ENCODE results near the gene EVA1C.
"Not testable (repeated sequence)": the region's sequence is repeated elsewhere in the genome, so short reads cannot be mapped to it uniquely, and the experiment has no call there.

The EVA1C gene

DNA sequence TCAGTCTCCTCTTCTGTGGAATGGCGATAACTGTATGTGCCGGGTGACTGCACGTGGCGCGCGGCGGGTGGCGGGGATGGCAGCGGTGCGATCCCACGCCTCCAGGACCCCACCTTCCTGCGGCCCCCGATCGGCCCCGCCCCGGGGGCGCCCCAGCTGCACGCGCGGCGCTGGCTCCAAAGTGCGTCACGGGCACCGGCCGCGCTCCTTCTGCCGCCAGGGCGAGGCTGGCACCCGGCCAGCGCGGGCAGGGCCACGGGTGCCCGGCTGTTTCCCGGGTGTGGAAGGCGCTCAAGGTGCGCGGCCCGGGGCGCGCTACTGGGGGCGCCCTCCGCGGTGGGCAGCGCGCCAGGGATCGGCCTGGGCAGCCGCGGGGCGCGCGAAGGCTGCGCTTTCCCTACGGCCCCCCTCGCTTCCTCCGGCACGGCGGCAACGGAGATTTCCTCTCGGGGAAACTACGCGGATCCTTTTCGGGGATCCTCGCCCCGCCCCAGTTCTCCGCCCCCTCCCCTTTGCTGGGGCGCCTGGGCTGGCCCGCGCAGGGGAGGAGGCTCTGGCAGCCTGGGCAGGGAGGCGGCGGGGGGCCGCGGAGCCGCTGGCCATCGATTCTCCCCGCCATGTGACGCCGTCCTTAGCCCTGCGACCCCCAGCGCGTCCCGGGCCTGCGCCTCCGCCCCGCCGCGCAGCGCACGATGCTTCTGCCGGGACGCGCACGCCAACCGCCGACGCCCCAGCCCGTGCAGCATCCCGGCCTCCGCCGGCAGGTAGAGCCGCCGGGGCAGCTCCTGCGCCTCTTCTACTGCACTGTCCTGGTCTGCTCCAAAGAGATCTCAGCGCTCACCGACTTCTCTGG, at the start of gene EVA1C:
TSS of gene EVA1C (plus strand) at position 545 of the 853 bp plus-strand sequence. CDS start at position 693, 148 bp downstream.
- H3K4me2 ChIP-seq, result peak within 1 kb of the TSS; percentile 75 to 93 (median 86)
- TF ChIP-seq Cebpa-rat (IDR thresholded peaks at IDR 0.05), result no peak
- H3K9me3 ChIP-seq (replicated peaks in 1 of 11), result no peaks in the 10 kb centered on the region; a peak in 1 of 22 replicates
- H3K27ac ChIP-seq, result no peak within 1 kb of the TSS
- H3K27me3 ChIP-seq, result peaks cover 55 to 80% (median 71%) of the 10 kb centered on the region in 11 experiments
- peaks cover 9 to 16% (median 11%) of the 10 kb centered on the region in 10 experiments; a peak in 15 of 20 replicates for H3K4me1 ChIP-seq
- H4K20me1 ChIP-seq, result peaks cover 0 to 28% (median 5%) of the 10 kb centered on the region in 11 experiments; a peak in 8 of 22 replicates
- no peaks in the 10 kb centered on the region for H3K36me3 ChIP-seq
- H3K9ac ChIP-seq, result peak within 1 kb of the TSS in 6 of 11 experiments; percentile 6 to 43 (median 25); a peak in 7 of 22 replicates
- peak within 1 kb of the TSS; percentile 49 to 71 (median 58) for H3K4me3 ChIP-seq

DNA sequence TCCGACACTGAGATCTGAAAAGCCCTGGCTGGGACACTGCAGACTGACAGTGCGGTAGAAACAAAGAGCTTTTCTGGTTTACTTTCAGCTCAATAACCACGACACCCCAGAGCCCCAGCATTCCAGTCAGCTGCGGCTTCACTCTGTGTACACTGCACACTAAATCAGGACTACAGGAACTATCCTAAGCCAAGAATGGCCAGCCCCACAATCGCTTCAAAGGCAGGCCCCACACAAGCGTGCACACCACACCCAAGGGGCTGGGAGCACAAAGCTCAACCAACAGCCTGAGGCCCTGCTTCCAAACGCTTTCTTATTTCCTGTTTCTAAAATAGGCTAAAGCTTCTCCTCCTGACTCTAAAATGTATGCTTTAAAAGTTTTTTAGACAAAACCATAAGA, 48.1 kb upstream of the EVA1C start:
- H3K27me3 ChIP-seq, result no peaks in the 10 kb centered on the region
- H3K9ac ChIP-seq, result peak overlapping the region in 10 of 11 experiments; percentile 7 to 61 (median 44); a peak in 16 of 22 replicates
- H4K20me1 ChIP-seq, result peaks cover 0 to 59% (median 19%) of the 10 kb centered on the region in 11 experiments; a peak in 14 of 22 replicates
- H3K4me1 ChIP-seq, result peaks cover 16 to 23% (median 20%) of the 10 kb centered on the region in 10 experiments
- no peak overlapping the region for H3K4me3 ChIP-seq
- peak overlapping the region; percentile 49 to 83 (median 67) for H3K4me2 ChIP-seq
- peaks cover 79 to 100% (median 100%) of the 10 kb centered on the region in 11 experiments for H3K36me3 ChIP-seq
- no peak for TF ChIP-seq Cebpa-rat (IDR thresholded peaks at IDR 0.05)
- peak overlapping the region; percentile 21 to 59 (median 39); a peak in 21 of 22 replicates for H3K27ac ChIP-seq
- H3K9me3 ChIP-seq (replicated peaks in 1 of 11), result no peaks in the 10 kb centered on the region

- no peak for TF ChIP-seq Cebpa-rat (IDR thresholded peaks at IDR 0.05)
- no peaks in the 10 kb centered on the region for H3K9me3 ChIP-seq (replicated peaks in 1 of 11)
- no peaks in the 10 kb centered on the region for H3K27me3 ChIP-seq
- H4K20me1 ChIP-seq, result peaks cover 0 to 62% (median 17%) of the 10 kb centered on the region in 11 experiments; a peak in 14 of 22 replicates
- peaks cover 78 to 100% (median 100%) of the 10 kb centered on the region in 11 experiments for H3K36me3 ChIP-seq
- H3K9ac ChIP-seq, result peak overlapping the region in 10 of 11 experiments; percentile 7 to 61 (median 44); a peak in 16 of 22 replicates
- peak overlapping the region in 10 of 11 experiments; percentile 21 to 59 (median 38); a peak in 15 of 22 replicates for H3K27ac ChIP-seq
- H3K4me3 ChIP-seq, result no peak overlapping the region
- H3K4me2 ChIP-seq, result peak overlapping the region; percentile 49 to 83 (median 67); a peak in 21 of 22 replicates
- H3K4me1 ChIP-seq, result peaks cover 16 to 23% (median 20%) of the 10 kb centered on the region in 10 experiments
These were observed 47.7 kb upstream of the EVA1C start for GRCh38 chr21:32364796-32365195.

DNA sequence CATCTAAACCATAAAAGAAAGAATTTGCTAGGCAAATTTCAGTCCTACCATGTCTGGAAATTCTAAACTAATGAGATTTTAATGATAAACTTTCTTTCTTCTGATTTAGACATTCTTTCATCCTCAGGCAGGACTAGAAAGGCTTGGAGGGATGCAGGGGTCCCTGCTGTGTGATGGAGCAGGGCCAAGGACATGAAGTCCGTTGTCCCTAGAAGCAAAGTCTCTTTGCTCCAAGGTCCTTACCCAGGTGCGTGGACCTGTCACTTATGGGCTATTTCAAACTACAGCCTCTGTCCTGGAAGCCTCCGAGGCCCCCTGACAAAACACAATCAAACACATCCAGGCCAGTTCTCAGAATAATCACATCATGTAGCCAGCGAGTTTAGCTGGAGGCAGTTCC, 46.3 kb upstream of the EVA1C start:
- H3K9me3 ChIP-seq (replicated peaks in 1 of 11), result no peaks in the 10 kb centered on the region
- no peak overlapping the region for H3K4me3 ChIP-seq
- no peaks in the 10 kb centered on the region for H3K27me3 ChIP-seq
- no peak overlapping the region for H3K27ac ChIP-seq
- H3K36me3 ChIP-seq, result peaks cover 74 to 100% (median 100%) of the 10 kb centered on the region in 11 experiments
- no peak for TF ChIP-seq Cebpa-rat (IDR thresholded peaks at IDR 0.05)
- H3K4me2 ChIP-seq, result no peak overlapping the region
- no peak overlapping the region for H3K9ac ChIP-seq
- H4K20me1 ChIP-seq, result peaks cover 0 to 72% (median 24%) of the 10 kb centered on the region in 11 experiments; a peak in 14 of 22 replicates
- peaks cover 16 to 24% (median 20%) of the 10 kb centered on the region in 10 experiments for H3K4me1 ChIP-seq

DNA sequence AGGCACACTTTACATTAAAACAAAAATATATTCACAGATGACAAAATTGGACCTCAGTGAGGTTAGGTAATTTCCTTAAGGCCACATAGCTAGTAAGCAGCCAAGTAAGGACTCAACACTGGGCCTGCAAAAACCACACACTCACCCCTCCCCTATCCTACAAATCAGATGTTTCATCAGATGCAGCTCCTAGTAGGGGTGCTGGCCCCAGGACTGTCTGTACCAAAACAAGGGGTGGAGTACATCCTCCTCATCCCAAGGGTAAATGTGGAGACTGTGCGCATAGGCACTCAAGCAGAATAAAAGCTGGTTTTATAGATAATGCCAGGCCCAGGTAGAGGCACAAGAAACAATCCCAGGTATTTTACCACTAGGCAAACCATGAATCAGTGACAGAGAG, 45.3 kb upstream of the EVA1C start:
- H4K20me1 ChIP-seq, result peaks cover 0 to 74% (median 24%) of the 10 kb centered on the region in 11 experiments; a peak in 14 of 22 replicates
- no peak for TF ChIP-seq Cebpa-rat (IDR thresholded peaks at IDR 0.05)
- no peaks in the 10 kb centered on the region for H3K27me3 ChIP-seq
- H3K27ac ChIP-seq, result no peak overlapping the region
- no peak overlapping the region for H3K9ac ChIP-seq
- peaks cover 17 to 34% (median 24%) of the 10 kb centered on the region in 10 experiments for H3K4me1 ChIP-seq
- H3K4me2 ChIP-seq, result no peak overlapping the region
- no peak overlapping the region for H3K4me3 ChIP-seq
- H3K9me3 ChIP-seq (replicated peaks in 1 of 11), result no peaks in the 10 kb centered on the region
- peaks cover 69 to 100% (median 99%) of the 10 kb centered on the region in 11 experiments for H3K36me3 ChIP-seq

DNA sequence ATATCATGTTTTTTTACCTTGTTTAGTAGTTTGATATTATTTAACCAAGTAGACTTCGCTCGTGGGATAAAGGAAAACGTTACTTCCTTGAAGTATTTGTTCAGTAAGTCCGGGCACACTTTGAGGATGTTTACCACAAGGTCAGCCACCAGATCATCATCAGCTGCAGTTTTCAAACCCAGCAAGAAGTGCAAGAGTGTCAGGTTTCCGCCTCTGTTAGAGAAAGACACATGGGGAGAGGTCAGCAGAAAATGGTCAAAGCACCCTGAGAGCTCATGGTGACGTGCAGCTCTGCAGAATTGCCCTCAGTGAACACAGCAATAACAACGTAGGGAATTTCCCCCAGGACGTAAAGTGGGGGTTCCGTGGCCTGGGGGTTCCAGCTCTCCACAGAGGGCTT, 44.1 kb upstream of the EVA1C start:
- Histone ChIP-seq H3K27ac (no peak overlapping the region), H3K27me3 (no peaks in the 10 kb centered on the region), H3K9ac (no peak overlapping the region), H3K4me3 (no peak overlapping the region), H3K36me3 (peaks cover 67 to 100% (median 99%) of the 10 kb centered on the region in 11 experiments), H3K4me2 (no peak overlapping the region), H3K4me1 (peaks cover 17 to 41% (median 27%) of the 10 kb centered on the region in 10 experiments), H4K20me1 (peaks cover 0 to 63% (median 21%) of the 10 kb centered on the region in 11 experiments; a peak in 14 of 22 replicates), H3K9me3 (replicated peaks in 1 of 11) (no peaks in the 10 kb centered on the region)
- no peak for TF ChIP-seq Cebpa-rat (IDR thresholded peaks at IDR 0.05)

GRCh38 chr21:32368961-32369360, 43.5 kb upstream of the EVA1C start:
- peaks cover 70 to 100% (median 98%) of the 10 kb centered on the region in 11 experiments for H3K36me3 ChIP-seq
- not testable (repeated sequence) for H3K27ac ChIP-seq; H3K9ac ChIP-seq; H3K27me3 ChIP-seq; H3K4me3 ChIP-seq; H3K4me2 ChIP-seq; H3K9me3 ChIP-seq (replicated peaks in 1 of 11)
- H4K20me1 ChIP-seq, result peaks cover 0 to 62% (median 19%) of the 10 kb centered on the region in 11 experiments; a peak in 14 of 22 replicates
- peaks cover 13 to 40% (median 25%) of the 10 kb centered on the region in 10 experiments for H3K4me1 ChIP-seq

- H3K9ac ChIP-seq, result no peak overlapping the region
- no peak for TF ChIP-seq Cebpa-rat (IDR thresholded peaks at IDR 0.05)
- H3K4me1 ChIP-seq, result peaks cover 12 to 33% (median 21%) of the 10 kb centered on the region in 10 experiments
- peaks cover 81 to 100% (median 98%) of the 10 kb centered on the region in 11 experiments for H3K36me3 ChIP-seq
- peak overlapping the region in 5 of 11 experiments; percentile 22 to 47 (median 29); a peak in 7 of 22 replicates for H3K27ac ChIP-seq
- peaks cover 0 to 60% (median 8%) of the 10 kb centered on the region in 11 experiments; a peak in 9 of 22 replicates for H4K20me1 ChIP-seq
- H3K4me3 ChIP-seq, result no peak overlapping the region
- no peaks in the 10 kb centered on the region for H3K9me3 ChIP-seq (replicated peaks in 1 of 11)
- peak overlapping the region in 1 of 11 experiments; percentile 51; a peak in 3 of 22 replicates for H3K4me2 ChIP-seq
- H3K27me3 ChIP-seq, result no peaks in the 10 kb centered on the region
These were observed 41.3 kb upstream of the EVA1C start for GRCh38 chr21:32370998-32371766.

Data from BLaER1 treated with 17β-estradiol and CSF1 and Interleukin-3, amounts not matched to agents 10 nM and 100 nM (cell line).